ENCODE results near the gene COBL.

The COBL gene

DNA sequence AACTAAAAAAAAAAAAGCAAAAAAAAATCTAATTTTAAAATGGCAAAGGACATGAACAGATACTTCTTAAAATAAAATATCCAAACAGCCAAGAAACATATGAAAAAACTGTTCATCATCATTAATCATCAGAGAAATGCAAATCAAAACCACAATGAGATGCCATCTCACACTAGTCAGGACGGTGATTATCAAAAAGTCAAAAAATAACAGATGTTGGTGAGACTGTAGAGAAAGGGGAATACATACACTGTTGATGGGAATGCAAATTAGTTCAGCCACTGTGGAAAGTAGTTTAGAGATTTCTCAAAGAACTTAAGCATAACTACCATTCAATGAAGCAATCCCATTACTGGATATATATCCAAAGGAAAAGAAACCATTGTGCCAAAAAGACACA, 30.2 kb downstream of the COBL start:
- Histone ChIP-seq H3K4me3 (ENCODE audit: low read length, poor library complexity, severe bottlenecking) (no peak overlapping the region), H3K9me3 (ENCODE audit: insufficient read depth, low read depth, low read length) (no peaks in the 10 kb centered on the region), H3K4me2 (ENCODE audit: low read depth, low read length, poor library complexity, severe bottlenecking) (no peak overlapping the region), H3K4me1 (ENCODE audit: insufficient read depth, low read length, poor library complexity, severe bottlenecking) (no peaks in the 10 kb centered on the region), H3K27me3 (ENCODE audit: insufficient read depth, low read length, poor library complexity, severe bottlenecking) (no peaks in the 10 kb centered on the region), H4K20me1 (ENCODE audit: insufficient read depth, low read length, poor library complexity, severe bottlenecking) (no peaks in the 10 kb centered on the region), H3K79me2 (ENCODE audit: insufficient read depth, low read length) (no peaks in the 10 kb centered on the region), H3K9ac (ENCODE audit: low read depth, low read length, poor library complexity, severe bottlenecking) (no peak overlapping the region), H3K36me3 (ENCODE audit: insufficient read depth, low read length) (no peaks in the 10 kb centered on the region), H3F3A (ENCODE audit: low read depth) (no peaks in the 10 kb centered on the region), H3K9me2 (replicated peaks; ENCODE audit: low read depth, low read length) (no peaks in the 10 kb centered on the region), H2AFZ (ENCODE audit: low read length) (no peak overlapping the region)
- TF ChIP-seq, protein P1, sequence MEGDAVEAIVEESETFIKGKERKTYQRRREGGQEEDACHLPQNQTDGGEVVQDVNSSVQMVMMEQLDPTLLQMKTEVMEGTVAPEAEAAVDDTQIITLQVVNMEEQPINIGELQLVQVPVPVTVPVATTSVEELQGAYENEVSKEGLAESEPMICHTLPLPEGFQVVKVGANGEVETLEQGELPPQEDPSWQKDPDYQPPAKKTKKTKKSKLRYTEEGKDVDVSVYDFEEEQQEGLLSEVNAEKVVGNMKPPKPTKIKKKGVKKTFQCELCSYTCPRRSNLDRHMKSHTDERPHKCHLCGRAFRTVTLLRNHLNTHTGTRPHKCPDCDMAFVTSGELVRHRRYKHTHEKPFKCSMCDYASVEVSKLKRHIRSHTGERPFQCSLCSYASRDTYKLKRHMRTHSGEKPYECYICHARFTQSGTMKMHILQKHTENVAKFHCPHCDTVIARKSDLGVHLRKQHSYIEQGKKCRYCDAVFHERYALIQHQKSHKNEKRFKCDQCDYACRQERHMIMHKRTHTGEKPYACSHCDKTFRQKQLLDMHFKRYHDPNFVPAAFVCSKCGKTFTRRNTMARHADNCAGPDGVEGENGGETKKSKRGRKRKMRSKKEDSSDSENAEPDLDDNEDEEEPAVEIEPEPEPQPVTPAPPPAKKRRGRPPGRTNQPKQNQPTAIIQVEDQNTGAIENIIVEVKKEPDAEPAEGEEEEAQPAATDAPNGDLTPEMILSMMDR (conservative IDR thresholded peaks at IDR 0.05; ENCODE audit: low read length): no peak
- TF ChIP-seq EZH2phosphoT487 (IDR thresholded peaks at IDR 0.05; ENCODE audit: borderline replicate concordance): no peak

GRCh38 chr7:51280156-51280555, 36.5 kb downstream of the COBL start:
- Histone ChIP-seq H2AFZ (ENCODE audit: low read length) (no peak overlapping the region), H3K36me3 (ENCODE audit: insufficient read depth, low read length) (no peaks in the 10 kb centered on the region), H3K9ac (ENCODE audit: low read depth, low read length, poor library complexity, severe bottlenecking) (no peak overlapping the region), H3K27me3 (ENCODE audit: insufficient read depth, low read length, poor library complexity, severe bottlenecking) (no peaks in the 10 kb centered on the region), H3K4me1 (ENCODE audit: insufficient read depth, low read length, poor library complexity, severe bottlenecking) (no peaks in the 10 kb centered on the region), H3K4me2 (ENCODE audit: low read depth, low read length, poor library complexity, severe bottlenecking) (no peak overlapping the region), H3K79me2 (ENCODE audit: insufficient read depth, low read length) (no peaks in the 10 kb centered on the region), H3K9me2 (replicated peaks; ENCODE audit: low read depth, low read length) (no peaks in the 10 kb centered on the region), H4K20me1 (ENCODE audit: insufficient read depth, low read length, poor library complexity, severe bottlenecking) (no peaks in the 10 kb centered on the region), H3K9me3 (ENCODE audit: insufficient read depth, low read depth, low read length) (no peaks in the 10 kb centered on the region), H3K4me3 (ENCODE audit: low read length, poor library complexity, severe bottlenecking) (no peak overlapping the region), H3F3A (ENCODE audit: low read depth) (no peaks in the 10 kb centered on the region)
- TF ChIP-seq, protein P1 (conservative IDR thresholded peaks at IDR 0.05; ENCODE audit: low read length): no peak
- no peak for TF ChIP-seq EZH2phosphoT487 (IDR thresholded peaks at IDR 0.05; ENCODE audit: borderline replicate concordance)

DNA sequence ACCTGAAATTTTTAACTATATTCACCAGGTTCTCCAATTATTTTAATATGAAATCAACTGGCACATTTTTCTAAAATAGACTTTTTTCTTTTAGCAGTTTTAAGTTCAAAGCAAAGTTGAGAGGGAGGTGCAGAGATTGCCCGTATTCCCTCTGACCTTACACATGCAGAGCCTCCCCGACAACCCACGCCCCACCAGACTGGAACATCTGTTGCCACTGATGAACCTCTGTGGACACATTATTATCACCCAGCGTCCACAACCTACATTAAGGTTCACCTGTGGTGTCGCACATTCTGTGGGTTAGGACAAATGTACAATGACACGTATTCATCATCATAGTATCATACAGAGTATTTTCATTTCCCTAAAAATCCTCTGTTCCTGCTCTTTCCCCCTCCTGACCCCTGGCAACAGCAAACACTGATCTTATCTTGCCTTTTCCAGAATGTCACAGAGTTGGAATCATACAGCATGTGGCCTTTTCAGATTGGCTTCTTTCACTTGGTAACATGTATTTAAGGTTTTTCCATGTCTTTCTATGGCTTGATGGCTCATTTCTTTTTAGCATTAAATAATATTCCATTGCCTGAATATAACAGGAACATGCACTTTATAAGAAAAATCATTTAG, 37.1 kb downstream of the COBL start:
- Histone ChIP-seq H3K4me1 (ENCODE audit: insufficient read depth, low read length, poor library complexity, severe bottlenecking) (no peaks in the 10 kb centered on the region), H3K4me3 (ENCODE audit: low read length, poor library complexity, severe bottlenecking) (no peak overlapping the region), H3F3A (ENCODE audit: low read depth) (no peaks in the 10 kb centered on the region), H3K27me3 (ENCODE audit: insufficient read depth, low read length, poor library complexity, severe bottlenecking) (no peaks in the 10 kb centered on the region), H3K36me3 (ENCODE audit: insufficient read depth, low read length) (no peaks in the 10 kb centered on the region), H2AFZ (ENCODE audit: low read length) (no peak overlapping the region), H3K9ac (ENCODE audit: low read depth, low read length, poor library complexity, severe bottlenecking) (no peak overlapping the region), H3K9me2 (replicated peaks; ENCODE audit: low read depth, low read length) (no peaks in the 10 kb centered on the region), H3K79me2 (ENCODE audit: insufficient read depth, low read length) (no peaks in the 10 kb centered on the region), H3K9me3 (ENCODE audit: insufficient read depth, low read depth, low read length) (no peaks in the 10 kb centered on the region), H3K4me2 (ENCODE audit: low read depth, low read length, poor library complexity, severe bottlenecking) (no peak overlapping the region), H4K20me1 (ENCODE audit: insufficient read depth, low read length, poor library complexity, severe bottlenecking) (no peaks in the 10 kb centered on the region)
- no peak for TF ChIP-seq EZH2phosphoT487 (IDR thresholded peaks at IDR 0.05; ENCODE audit: borderline replicate concordance)
- TF ChIP-seq, protein P1 (conservative IDR thresholded peaks at IDR 0.05; ENCODE audit: low read length): no peak

All from Loucy (cell line).